Testis (tissue), 3 donors: ENCODE measurements around the gene TFAP2E. TPM values are rescaled to one million over a fixed set of nuclear protein-coding genes. Genes with fewer than 3 reads are reported as not detected.
A peak's percentile ranks its signal among the peaks of the same experiment; 100 is the strongest.

ENCODE experiments used
- DNase-seq: peaks from one replicate; pipeline ENCODE4 v3.0.0-alpha.2; 2019
- H3K27ac ChIP-seq, 2 donors: fragments of 200-600 bp; sonication (generic); one replicate each; pipeline ENCODE4 v1.5.1; 2019
- H3K27me3 ChIP-seq: fragments of 200-600 bp; sonication (generic); one replicate; pipeline ENCODE4 v1.5.1; 2019
- H3K36me3 ChIP-seq: fragments of 200-600 bp; sonication (generic); one replicate; pipeline ENCODE4 v1.5.1; 2017; ENCODE audit warnings: low read depth; ENCODE audit errors: missing control alignments
- H3K4me1 ChIP-seq: fragments of 200-600 bp; sonication (generic); one replicate; pipeline ENCODE4 v1.5.1; 2019
- H3K4me3 ChIP-seq, 2 donors: fragments of 200-600 bp; sonication (generic); one replicate each; pipeline ENCODE4 v1.5.1; 2017 to 2019
- H3K9me3 ChIP-seq: fragments of 200-600 bp; sonication (generic); one replicate; pipeline ENCODE4 v1.5.1; 2017
- POLR2A ChIP-seq: fragments of 450-650 bp; IDR thresholded peaks from one replicate; pipeline ENCODE4 v1.6.1; 2017; ENCODE audit warnings: antibody characterized with exemption, mild to moderate bottlenecking, moderate library complexity
- WGBS, 2 donors: methylation state at CpG; one replicate each; pipeline ENCODE4 v1.1.5; 2018; 5-methylcytosine and 5-hydroxymethylcytosine counted together
- intact Hi-C: fragments of 100-400 bp; cut with DNase I; formaldehyde crosslinking; loops from one replicate; pipeline ENCODE4 v1.15.1; 2023; ENCODE audit warnings: low total_unique reads
- polyA plus RNA-seq: library from polyadenylated mRNA; stranded (reverse); fragments of 350-450 nt; fragmentation: Illumina TruSeq; extraction: RNeasy Lipid Tissue Mini Kit (QIAGEN cat#74804); gene quantifications from one replicate; pipeline ENCODE4 v1.2.3, GENCODE V29; 2014; ENCODE audit warnings: low read depth, low replicate concordance; ENCODE audit not compliant: insufficient read depth
- total RNA-seq, 2 donors: library from RNA; depleted of rRNA; stranded (reverse); fragments of >200 nt; gene quantifications; one replicate each; pipeline ENCODE4 v1.2.3, GENCODE V29; 2016
- TF ChIP-seq, protein P1 (sequence below), 3 experiments: fragments of 450-650 bp in 2 of 3; fragments of 200-600 bp in 1 of 3; sonication (generic) in 1 of 3; IDR thresholded peaks; one replicate each; pipeline ENCODE4 v1.5.1; 2016 to 2019; ENCODE audit warnings: antibody characterized with exemption in 3 of 3, mild to moderate bottlenecking in 2 of 3, moderate library complexity in 1 of 3

Gene TFAP2E
- total and polyA plus RNA-seq, 3 donors from 2014 or later, result 1.9 to 4.0 (median 1.9) TPM

- Histone ChIP-seq H3K4me1 (peaks cover 16% of the 10 kb centered on the region), H3K9me3 (no peaks in the 10 kb centered on the region), H3K27ac (peak overlapping the region; percentile 85 to 90), H3K36me3 (no peaks in the 10 kb centered on the region), H3K4me3 (peak overlapping the region; percentile 81 to 97), H3K27me3 (no peaks in the 10 kb centered on the region)
- intact Hi-C loops, result no loop called here
- WGBS, 2 donors, result 12 to 20% methylated on average over 29 of the region's 29 CpGs
- no peak for DNase-seq
- TF ChIP-seq POLR2A, result no peak
- TF ChIP-seq, protein P1, sequence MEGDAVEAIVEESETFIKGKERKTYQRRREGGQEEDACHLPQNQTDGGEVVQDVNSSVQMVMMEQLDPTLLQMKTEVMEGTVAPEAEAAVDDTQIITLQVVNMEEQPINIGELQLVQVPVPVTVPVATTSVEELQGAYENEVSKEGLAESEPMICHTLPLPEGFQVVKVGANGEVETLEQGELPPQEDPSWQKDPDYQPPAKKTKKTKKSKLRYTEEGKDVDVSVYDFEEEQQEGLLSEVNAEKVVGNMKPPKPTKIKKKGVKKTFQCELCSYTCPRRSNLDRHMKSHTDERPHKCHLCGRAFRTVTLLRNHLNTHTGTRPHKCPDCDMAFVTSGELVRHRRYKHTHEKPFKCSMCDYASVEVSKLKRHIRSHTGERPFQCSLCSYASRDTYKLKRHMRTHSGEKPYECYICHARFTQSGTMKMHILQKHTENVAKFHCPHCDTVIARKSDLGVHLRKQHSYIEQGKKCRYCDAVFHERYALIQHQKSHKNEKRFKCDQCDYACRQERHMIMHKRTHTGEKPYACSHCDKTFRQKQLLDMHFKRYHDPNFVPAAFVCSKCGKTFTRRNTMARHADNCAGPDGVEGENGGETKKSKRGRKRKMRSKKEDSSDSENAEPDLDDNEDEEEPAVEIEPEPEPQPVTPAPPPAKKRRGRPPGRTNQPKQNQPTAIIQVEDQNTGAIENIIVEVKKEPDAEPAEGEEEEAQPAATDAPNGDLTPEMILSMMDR (IDR thresholded peaks at IDR 0.05), result no peak
Measured at GRCh38 chr1:35640380-35641232, 67.5 kb downstream of the TFAP2E start.

DNA sequence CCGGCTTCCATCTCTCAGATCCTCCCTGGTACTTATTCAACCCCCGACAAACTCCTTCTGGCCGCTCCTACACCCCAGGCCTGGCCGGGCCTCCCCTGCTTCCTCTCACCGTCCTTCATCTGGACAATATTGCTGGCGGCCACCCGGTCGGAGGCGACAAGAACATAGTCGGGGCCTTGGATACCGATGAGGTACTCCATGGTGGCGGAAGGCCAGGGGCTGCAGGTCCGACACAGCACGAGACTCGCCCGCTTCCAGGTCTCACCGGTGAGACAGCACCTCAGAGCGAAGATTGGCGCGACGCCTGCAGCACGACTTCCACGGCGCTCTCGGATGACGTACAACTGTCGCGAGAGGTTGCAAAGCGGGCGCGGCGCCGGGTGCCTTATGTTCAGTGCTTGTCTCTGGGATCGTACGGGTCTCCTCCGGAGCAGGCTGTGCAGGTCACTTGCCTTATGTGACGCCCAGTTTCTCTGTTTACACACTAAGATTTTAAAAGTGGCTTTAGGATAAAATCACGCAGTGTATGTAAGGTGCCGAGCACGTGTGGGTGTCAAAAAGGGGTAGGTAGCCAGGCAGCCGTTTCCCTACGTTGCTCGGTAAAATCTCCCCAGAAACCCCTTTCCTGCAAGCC lies 68.2 kb downstream of the TFAP2E start, which contains the start of gene PSMB2:
PSMB2 (minus strand) TSS at position 294 of the 634 bp plus-strand sequence; CDS start at position 200, 94 bp downstream.
- Histone ChIP-seq H3K9me3 (no peaks in the 10 kb centered on the region), H3K4me1 (peaks cover 16% of the 10 kb centered on the region), H3K27ac (peak within 1 kb of the TSS; percentile 85 to 90), H3K4me3 (peak within 1 kb of the TSS; percentile 81 to 97), H3K36me3 (no peaks in the 10 kb centered on the region), H3K27me3 (no peaks in the 10 kb centered on the region)
- DNase-seq, result peak; percentile 97
- intact Hi-C loops, result no loop called here
- TF ChIP-seq, protein P1 (IDR thresholded peaks at IDR 0.05), result no peak
- no peak for TF ChIP-seq POLR2A
- WGBS, 2 donors, result 0 to 1% methylated on average over 29 to 43 of the region's 43 CpGs

DNA sequence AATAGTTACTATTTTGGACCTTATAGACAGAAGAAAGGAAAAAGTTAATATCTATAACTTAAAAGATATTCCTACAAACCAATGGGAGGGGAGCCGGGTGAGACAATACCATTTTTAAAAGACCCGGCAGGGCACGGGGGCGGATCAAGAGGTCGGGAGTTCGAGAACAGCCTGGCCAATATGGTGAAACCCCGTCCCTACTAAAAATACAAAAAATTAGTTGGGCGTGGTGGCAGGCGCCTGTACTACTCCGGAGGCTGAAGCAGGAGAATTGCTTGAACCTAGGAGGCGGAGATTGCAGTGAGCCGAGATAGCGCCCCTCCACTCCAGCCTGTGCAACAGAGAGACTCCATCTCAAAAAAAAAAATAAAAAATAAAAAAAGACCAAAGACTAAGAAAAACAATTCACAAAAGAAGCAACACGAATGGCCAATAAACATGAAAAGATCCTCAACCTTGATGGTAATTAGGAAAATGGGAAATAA lies 69.4 kb downstream of the TFAP2E start:
- H3K36me3 ChIP-seq, result no peaks in the 10 kb centered on the region
- TF ChIP-seq, protein P1 (IDR thresholded peaks at IDR 0.05), result no peak
- no peak for TF ChIP-seq POLR2A
- H3K4me1 ChIP-seq, result peaks cover 13% of the 10 kb centered on the region
- no peak for DNase-seq
- intact Hi-C loops, result no loop called here
- peak overlapping the region; percentile 81 to 97 for H3K4me3 ChIP-seq
- H3K27ac ChIP-seq, result peak overlapping the region in 1 of 2 donors; percentile 90
- 15 to 26% methylated on average over 14 of the region's 14 CpGs for whole genome bisulfite sequencing, 2 donors
- no peaks in the 10 kb centered on the region for H3K27me3 ChIP-seq
- H3K9me3 ChIP-seq, result no peaks in the 10 kb centered on the region

DNA sequence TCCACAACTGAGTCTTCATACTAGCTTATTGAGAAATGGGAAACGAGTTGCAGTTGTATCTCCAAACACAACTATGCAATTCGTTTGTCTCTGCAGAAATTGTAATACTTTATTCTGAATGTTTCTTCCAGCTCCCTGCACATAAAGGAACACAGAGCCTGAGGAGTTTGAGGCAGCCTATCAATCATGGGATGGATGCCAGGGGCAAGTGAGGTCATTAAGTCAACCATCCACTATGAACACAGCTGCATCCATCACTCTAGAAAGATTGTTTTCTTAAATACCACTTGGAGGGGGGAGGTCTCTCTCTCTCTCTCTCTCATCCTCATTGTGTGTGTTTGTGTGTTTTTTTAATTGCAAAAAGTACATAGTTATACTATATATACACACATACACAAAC lies 71.1 kb downstream of the TFAP2E start:
- Histone ChIP-seq H3K27me3 (no peaks in the 10 kb centered on the region), H3K9me3 (no peaks in the 10 kb centered on the region), H3K27ac (no peak overlapping the region), H3K4me3 (no peak overlapping the region), H3K36me3 (no peaks in the 10 kb centered on the region), H3K4me1 (peaks cover 9% of the 10 kb centered on the region)
- intact Hi-C loops, result no loop called here
- DNase-seq, result no peak
- TF ChIP-seq POLR2A, result no peak
- TF ChIP-seq, protein P1 (IDR thresholded peaks at IDR 0.05), result no peak
- 37 to 45% methylated on average over 2 of the region's 2 CpGs for WGBS, 2 donors

Other genes with a start within 250 kb of the TFAP2E start
- gene KIAA0319L, start 15.9 kb upstream of the TFAP2E start, total RNA-seq, result 10 to 100 TPM; 90.1 TPM
- gene KIAA0319L, start 15.9 kb upstream of the TFAP2E start, polyA plus RNA-seq, result 55.6 TPM
- gene NCDN, start 15.5 kb upstream of the TFAP2E start, total RNA-seq, result 10 to 100 TPM; 33.8 to 33.9 TPM
- 27.3 TPM for gene NCDN, start 15.5 kb upstream of the TFAP2E start, polyA plus RNA-seq
- gene PSMB2, start 68.2 kb downstream of the TFAP2E start, total RNA-seq, result 10 to 100 TPM; 46.8 to 50.1 TPM
- 59.9 TPM for gene PSMB2, start 68.2 kb downstream of the TFAP2E start, polyA plus RNA-seq
- gene C1orf216, start 145.6 kb downstream of the TFAP2E start, total RNA-seq, result 10 to 100 TPM; 17.7 to 19.8 TPM
- gene C1orf216, start 145.6 kb downstream of the TFAP2E start, polyA plus RNA-seq, result 20.5 TPM
- gene CLSPN, start 196.7 kb downstream of the TFAP2E start, total RNA-seq, result 10 to 100 TPM in 1 of 2 donors, 1 to 10 TPM in 1; 8.8 to 28.8 TPM
- 4.9 TPM for gene CLSPN, start 196.7 kb downstream of the TFAP2E start, polyA plus RNA-seq
- 10 to 100 TPM; 17.4 to 24.0 TPM for gene AGO4, start 234.7 kb downstream of the TFAP2E start, total RNA-seq
- gene AGO4, start 234.7 kb downstream of the TFAP2E start, polyA plus RNA-seq, result 21.6 TPM